ENCODE results near the gene AZU1. TPM values are rescaled to one million over a fixed set of nuclear protein-coding genes. Genes with fewer than 3 reads are reported as not detected.

Gene AZU1
- total and polyA plus RNA-seq, 11 donors: 0.11 to 3.3 (median 0.20) TPM; not detected in 8

DNA sequence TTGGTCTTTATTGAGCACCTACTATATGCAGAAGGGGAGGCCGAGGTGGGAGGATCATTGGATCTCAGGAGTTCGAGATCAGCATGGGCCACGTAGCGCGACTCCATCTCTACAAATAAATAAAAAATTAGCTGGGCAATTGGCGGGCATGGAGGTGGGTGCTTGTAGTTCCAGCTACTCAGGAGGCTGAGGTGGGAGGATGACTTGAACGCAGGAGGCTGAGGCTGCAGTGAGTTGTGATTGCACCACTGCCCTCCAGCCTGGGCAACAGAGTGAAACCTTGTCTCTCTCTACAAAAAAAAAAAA lies 35.6 kb downstream of the AZU1 start:
- WGBS, 4 donors: 63 to 75% (median 71%) methylated on average over 7 of the region's 7 CpGs
- Histone ChIP-seq H3K4me1 (peaks cover 0 to 42% (median 4%) of the 10 kb centered on the region in 12 donors), H3K27me3 (peaks cover 0 to 46% (median 17%) of the 10 kb centered on the region in 9 donors), H3K36me3 (peaks cover 0 to 11% (median 7%) of the 10 kb centered on the region in 9 donors), H3K27ac (peak overlapping the region in 1 of 12 donors; percentile 84), H3K4me3 (peak overlapping the region in 3 of 12 donors; percentile 10 to 47 (median 24)), H3K9me3 (no peaks in the 10 kb centered on the region)
- TF ChIP-seq, protein P1, sequence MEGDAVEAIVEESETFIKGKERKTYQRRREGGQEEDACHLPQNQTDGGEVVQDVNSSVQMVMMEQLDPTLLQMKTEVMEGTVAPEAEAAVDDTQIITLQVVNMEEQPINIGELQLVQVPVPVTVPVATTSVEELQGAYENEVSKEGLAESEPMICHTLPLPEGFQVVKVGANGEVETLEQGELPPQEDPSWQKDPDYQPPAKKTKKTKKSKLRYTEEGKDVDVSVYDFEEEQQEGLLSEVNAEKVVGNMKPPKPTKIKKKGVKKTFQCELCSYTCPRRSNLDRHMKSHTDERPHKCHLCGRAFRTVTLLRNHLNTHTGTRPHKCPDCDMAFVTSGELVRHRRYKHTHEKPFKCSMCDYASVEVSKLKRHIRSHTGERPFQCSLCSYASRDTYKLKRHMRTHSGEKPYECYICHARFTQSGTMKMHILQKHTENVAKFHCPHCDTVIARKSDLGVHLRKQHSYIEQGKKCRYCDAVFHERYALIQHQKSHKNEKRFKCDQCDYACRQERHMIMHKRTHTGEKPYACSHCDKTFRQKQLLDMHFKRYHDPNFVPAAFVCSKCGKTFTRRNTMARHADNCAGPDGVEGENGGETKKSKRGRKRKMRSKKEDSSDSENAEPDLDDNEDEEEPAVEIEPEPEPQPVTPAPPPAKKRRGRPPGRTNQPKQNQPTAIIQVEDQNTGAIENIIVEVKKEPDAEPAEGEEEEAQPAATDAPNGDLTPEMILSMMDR (IDR thresholded peaks at IDR 0.05): no peak
- TF ChIP-seq POLR2A (IDR thresholded peaks at IDR 0.05): no peak
- DNase-seq (no peak), ATAC-seq (no peak)
- intact Hi-C loops (cut with DNase I): loop anchor here in 6 of 10 donors (2.0 to 10.0 kb wide), 5 partner anchors 49 to 122 kb away; partner anchors contain the start of genes R3HDM4 (in 3 of the 6) and WDR18 (in 1 of the 6)

DNA sequence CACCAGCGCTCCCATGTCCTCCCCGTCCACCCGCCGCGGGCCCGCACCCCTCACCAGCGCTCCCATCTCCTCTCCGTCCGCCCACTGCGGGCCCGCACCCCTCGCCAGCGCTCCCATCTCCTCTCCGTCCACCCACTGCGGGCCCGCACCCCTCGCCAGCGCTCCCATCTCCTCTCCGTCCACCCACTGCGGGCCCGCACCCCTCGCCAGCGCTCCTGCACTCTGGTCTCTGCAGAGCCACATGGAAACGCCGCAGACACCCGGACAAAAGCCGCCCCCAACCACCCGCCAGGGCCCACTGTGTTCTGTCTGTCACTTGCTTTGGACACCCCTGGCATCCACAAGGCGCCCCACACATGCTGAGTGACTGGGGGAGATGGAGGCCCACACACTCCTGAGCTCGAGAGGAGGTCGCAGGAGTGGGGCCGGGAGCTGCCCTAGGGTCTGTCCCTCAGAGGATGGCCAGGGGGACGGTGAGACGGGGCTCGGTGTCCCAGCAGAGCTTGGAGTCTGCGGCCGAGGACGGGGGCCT lies 39.2 kb downstream of the AZU1 start:
- peaks cover 0 to 36% (median 14%) of the 10 kb centered on the region in 9 donors for H3K36me3 ChIP-seq
- no peaks in the 10 kb centered on the region for H3K9me3 ChIP-seq
- DNase-seq (no peak), ATAC-seq (no peak)
- TF ChIP-seq POLR2A (IDR thresholded peaks at IDR 0.05): no peak
- TF ChIP-seq, protein P1 (IDR thresholded peaks at IDR 0.05): no peak
- intact Hi-C loops (cut with DNase I): loop anchor here in 5 of 10 donors (5.0 to 10.0 kb wide), 4 partner anchors 50 to 118 kb away; partner anchors contain the start of genes KISS1R (in 3 of the 5) and WDR18 (in 2 of the 5)
- peaks cover 0 to 27% (median 12%) of the 10 kb centered on the region in 12 donors for H3K4me1 ChIP-seq
- WGBS, 4 donors: 83 to 87% (median 85%) methylated on average over 28 to 38 of the region's 38 CpGs
- H3K27ac ChIP-seq: peak overlapping the region in 1 of 12 donors; percentile 2
- peaks cover 0 to 14% (median 0%) of the 10 kb centered on the region in 9 donors for H3K27me3 ChIP-seq
- no peak overlapping the region for H3K4me3 ChIP-seq

DNA sequence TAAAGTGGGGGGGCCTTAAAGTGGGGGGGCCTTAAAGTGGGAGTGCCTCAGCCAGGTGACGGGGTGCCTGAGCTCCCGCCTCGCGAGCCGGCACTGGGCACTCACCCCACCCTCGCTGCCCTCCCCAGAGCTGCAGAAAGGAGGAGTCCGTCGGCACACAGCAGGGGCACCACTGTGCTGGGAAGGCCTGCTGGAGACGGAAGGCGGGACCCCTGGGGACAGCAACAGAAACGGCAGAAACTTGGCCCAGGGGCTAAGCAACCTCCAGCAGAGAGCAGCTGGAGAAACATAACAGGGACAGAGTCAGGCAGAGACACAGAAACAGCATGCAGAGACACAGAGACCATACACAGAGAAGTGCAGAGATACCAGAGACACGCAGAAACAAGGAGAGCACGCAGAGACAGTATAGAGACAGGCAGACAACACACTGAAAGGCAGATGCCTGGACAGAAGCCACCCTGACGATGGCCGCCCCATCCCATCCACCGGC lies 39.7 kb downstream of the AZU1 start:
- ATAC-seq (peak in 1 of 4 donors; percentile 1), DNase-seq (no peak)
- no peak overlapping the region for H3K4me3 ChIP-seq
- peaks cover 0 to 9% (median 0%) of the 10 kb centered on the region in 9 donors for H3K27me3 ChIP-seq
- H3K27ac ChIP-seq: peak overlapping the region in 1 of 12 donors; percentile 2
- 68 to 77% (median 73%) methylated on average over 10 to 16 of the region's 16 CpGs for WGBS, 4 donors
- H3K4me1 ChIP-seq: peaks cover 0 to 28% (median 12%) of the 10 kb centered on the region in 12 donors
- intact Hi-C loops (cut with DNase I): loop anchor here in 5 of 10 donors (5.0 to 10.0 kb wide), 4 partner anchors 50 to 117 kb away; partner anchors contain the start of genes KISS1R (in 3 of the 5) and WDR18 (in 2 of the 5)
- no peaks in the 10 kb centered on the region for H3K9me3 ChIP-seq
- H3K36me3 ChIP-seq: peaks cover 0 to 36% (median 14%) of the 10 kb centered on the region in 9 donors
- TF ChIP-seq POLR2A (IDR thresholded peaks at IDR 0.05): no peak
- TF ChIP-seq, protein P1 (IDR thresholded peaks at IDR 0.05): no peak

DNA sequence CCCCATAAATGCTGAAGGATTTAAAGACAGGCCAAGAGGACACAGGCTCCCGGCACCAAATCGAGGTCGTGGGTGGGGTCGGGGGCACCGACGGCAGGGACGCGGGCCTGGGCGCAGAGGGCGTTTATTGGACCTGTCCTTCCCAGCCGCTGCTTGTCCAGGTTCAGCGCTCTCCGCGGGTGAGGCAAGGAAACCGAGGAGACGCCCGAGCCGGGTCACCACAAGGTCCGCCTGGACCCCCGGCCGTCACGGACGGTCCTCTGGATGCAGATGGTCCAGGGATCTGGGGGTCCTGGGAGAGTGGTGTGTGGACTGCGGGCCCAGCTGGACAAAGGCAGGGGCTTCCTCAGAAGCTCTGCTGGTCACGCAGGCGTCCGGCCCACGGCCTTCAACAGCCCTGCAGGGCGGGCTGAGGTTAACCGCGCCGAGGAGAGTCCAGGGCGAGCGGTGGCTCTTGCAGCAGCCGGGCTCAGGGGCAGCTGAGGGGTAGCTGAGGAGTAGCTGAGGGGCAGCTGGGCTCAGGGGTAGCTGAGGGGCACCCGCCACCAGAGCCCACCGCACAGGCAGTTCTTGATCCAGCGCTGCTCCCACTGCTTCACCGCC lies 40.3 kb downstream of the AZU1 start:
- intact Hi-C loops (cut with DNase I): loop anchor here in 5 of 10 donors (5.0 to 10.0 kb wide), 4 partner anchors 49 to 117 kb away; partner anchors contain the start of genes KISS1R (in 3 of the 5) and WDR18 (in 2 of the 5)
- 94 to 96% (median 94%) methylated on average over 31 to 39 of the region's 39 CpGs for WGBS, 4 donors
- peaks cover 0 to 5% (median 0%) of the 10 kb centered on the region in 9 donors for H3K27me3 ChIP-seq
- H3K9me3 ChIP-seq: no peaks in the 10 kb centered on the region
- TF ChIP-seq POLR2A (IDR thresholded peaks at IDR 0.05): no peak
- TF ChIP-seq, protein P1 (IDR thresholded peaks at IDR 0.05): no peak
- peaks cover 0 to 31% (median 12%) of the 10 kb centered on the region in 12 donors for H3K4me1 ChIP-seq
- no peak for ATAC-seq
- no peak overlapping the region for H3K4me3 ChIP-seq
- H3K27ac ChIP-seq: peak overlapping the region in 1 of 12 donors; percentile 85
- no peak for DNase-seq
- H3K36me3 ChIP-seq: peaks cover 0 to 36% (median 14%) of the 10 kb centered on the region in 9 donors

All from heart left ventricle (tissue), 16 donors.